OCI-LY3 (cell line): ENCODE results near the gene KCNG1.

Experiments used
- H2AFZ ChIP-seq: fragments of 200-600, 300-600 bp; shearing (Covaris generic); 2 replicates; pipeline ENCODE4 v1.6.0; 2014; ENCODE audit warnings: antibody characterized with exemption, low read depth, low read length
- H3K27ac ChIP-seq: fragments of 200-600, 300-600 bp; sonication (generic); 2 replicates; pipeline ENCODE4 v1.5.1; 2014; ENCODE audit warnings: mild to moderate bottlenecking, low read length, moderate library complexity, mixed read lengths
- H3K27me3 ChIP-seq: fragments of 200-600, 300-600 bp; sonication (generic); 2 replicates; pipeline ENCODE4 v1.6.1; 2014; ENCODE audit warnings: low read depth, low read length, mixed read lengths
- H3K36me3 ChIP-seq: fragments of 200-600, 300-600 bp; sonication (generic); replicated peaks from 2 replicates; pipeline ENCODE3; 2014; ENCODE audit warnings: low read depth, low read length, mixed read lengths
- H3K4me1 ChIP-seq: fragments of 300-600, 200-600 bp; sonication (generic); 2 replicates; pipeline ENCODE4 v1.6.1; 2014; ENCODE audit warnings: low read length, mixed read lengths
- H3K4me2 ChIP-seq: fragments of 200-600, 300-600 bp; sonication (generic); 2 replicates; pipeline ENCODE4 v1.6.1; 2014; ENCODE audit warnings: low read length, mixed read lengths
- H3K4me3 ChIP-seq: fragments of 300-600, 200-600 bp; sonication (generic); 2 replicates; pipeline ENCODE4 v1.5.1; 2014; ENCODE audit warnings: antibody characterized with exemption, mild to moderate bottlenecking, low read length, moderate library complexity
- H3K79me2 ChIP-seq: fragments of 300-600, 200-600 bp; shearing (Covaris generic); 2 replicates; pipeline ENCODE4 v1.6.1; 2014; ENCODE audit warnings: mild to moderate bottlenecking, low read length, mixed read lengths
- H3K9ac ChIP-seq: fragments of 300-600, 200-600 bp; shearing (Covaris generic); 2 replicates; pipeline ENCODE4 v1.6.0; 2014; ENCODE audit warnings: mild to moderate bottlenecking, low read length, moderate library complexity
- H3K9me3 ChIP-seq: fragments of 200-600, 300-600 bp; shearing (Covaris generic); 2 replicates; pipeline ENCODE4 v1.6.1; 2014; ENCODE audit warnings: low read length, mixed read lengths; ENCODE audit not compliant: insufficient read depth
- H4K20me1 ChIP-seq: fragments of 200-600, 300-600 bp; sonication (generic); 2 replicates; pipeline ENCODE4 v1.6.1; 2016; ENCODE audit warnings: low read length, mixed read lengths; ENCODE audit not compliant: insufficient read depth
- EZH2phosphoT487 ChIP-seq: fragments of 200-600 bp; shearing (Covaris generic); IDR thresholded peaks from 2 replicates; pipeline ENCODE4 v1.6.1; 2018; ENCODE audit warnings: antibody characterized with exemption, mixed run types, low read depth
- TF ChIP-seq, protein P1 (sequence below): fragments of 200-600, 300-600 bp; sonication (generic); IDR thresholded peaks from 2 replicates; pipeline ENCODE4 v1.5.1; 2014; ENCODE audit warnings: antibody characterized with exemption, low read length, low read depth

The KCNG1 gene

GRCh38 chr20:51064137-51064536 lies 41.2 kb upstream of the KCNG1 start:
- H3K27ac ChIP-seq = no peak overlapping the region
- no peak overlapping the region for H3K4me2 ChIP-seq
- no peaks in the 10 kb centered on the region for H3K9me3 ChIP-seq
- H4K20me1 ChIP-seq = no peaks in the 10 kb centered on the region
- no peaks in the 10 kb centered on the region for H3K36me3 ChIP-seq
- H3K9ac ChIP-seq = no peak overlapping the region
- no peak overlapping the region for H2AFZ ChIP-seq
- H3K79me2 ChIP-seq = no peaks in the 10 kb centered on the region
- TF ChIP-seq, protein P1, sequence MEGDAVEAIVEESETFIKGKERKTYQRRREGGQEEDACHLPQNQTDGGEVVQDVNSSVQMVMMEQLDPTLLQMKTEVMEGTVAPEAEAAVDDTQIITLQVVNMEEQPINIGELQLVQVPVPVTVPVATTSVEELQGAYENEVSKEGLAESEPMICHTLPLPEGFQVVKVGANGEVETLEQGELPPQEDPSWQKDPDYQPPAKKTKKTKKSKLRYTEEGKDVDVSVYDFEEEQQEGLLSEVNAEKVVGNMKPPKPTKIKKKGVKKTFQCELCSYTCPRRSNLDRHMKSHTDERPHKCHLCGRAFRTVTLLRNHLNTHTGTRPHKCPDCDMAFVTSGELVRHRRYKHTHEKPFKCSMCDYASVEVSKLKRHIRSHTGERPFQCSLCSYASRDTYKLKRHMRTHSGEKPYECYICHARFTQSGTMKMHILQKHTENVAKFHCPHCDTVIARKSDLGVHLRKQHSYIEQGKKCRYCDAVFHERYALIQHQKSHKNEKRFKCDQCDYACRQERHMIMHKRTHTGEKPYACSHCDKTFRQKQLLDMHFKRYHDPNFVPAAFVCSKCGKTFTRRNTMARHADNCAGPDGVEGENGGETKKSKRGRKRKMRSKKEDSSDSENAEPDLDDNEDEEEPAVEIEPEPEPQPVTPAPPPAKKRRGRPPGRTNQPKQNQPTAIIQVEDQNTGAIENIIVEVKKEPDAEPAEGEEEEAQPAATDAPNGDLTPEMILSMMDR = no peak
- TF ChIP-seq EZH2phosphoT487 = no peak
- peaks cover 2% of the 10 kb centered on the region; the same call in 1 of the 2 replicates for H3K4me1 ChIP-seq
- peaks cover 45% of the 10 kb centered on the region for H3K27me3 ChIP-seq
- no peak overlapping the region for H3K4me3 ChIP-seq

DNA sequence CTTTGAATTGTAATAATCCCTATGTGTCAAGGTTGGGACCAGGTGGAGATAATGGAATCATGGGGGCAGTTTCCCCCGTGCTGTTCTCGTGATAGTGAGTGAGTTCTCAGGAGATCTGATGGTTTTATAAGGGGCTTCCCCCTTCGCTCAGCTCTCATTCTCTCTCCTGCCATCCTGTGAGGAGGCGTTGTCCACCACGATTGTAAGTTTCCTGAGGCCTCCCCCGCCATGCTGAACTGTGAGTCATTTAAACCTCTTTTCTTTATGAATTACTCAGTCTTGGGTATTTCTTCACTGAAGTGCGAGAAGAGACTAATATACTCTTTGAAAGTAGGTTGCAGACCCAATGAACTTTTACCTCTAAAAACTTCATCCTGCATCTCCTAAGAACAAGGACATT lies 39.2 kb upstream of the KCNG1 start:
- no peak overlapping the region for H3K4me3 ChIP-seq
- H3K27me3 ChIP-seq = peaks cover 42% of the 10 kb centered on the region
- no peaks in the 10 kb centered on the region for H3K79me2 ChIP-seq
- no peak overlapping the region for H3K9ac ChIP-seq
- H4K20me1 ChIP-seq = no peaks in the 10 kb centered on the region
- TF ChIP-seq, protein P1 = no peak
- TF ChIP-seq EZH2phosphoT487 = no peak
- no peak overlapping the region for H2AFZ ChIP-seq
- H3K9me3 ChIP-seq = no peaks in the 10 kb centered on the region
- H3K4me1 ChIP-seq = no peaks in the 10 kb centered on the region
- H3K27ac ChIP-seq = no peak overlapping the region
- H3K4me2 ChIP-seq = no peak overlapping the region
- H3K36me3 ChIP-seq = no peaks in the 10 kb centered on the region

- no peak overlapping the region for H2AFZ ChIP-seq
- H3K9me3 ChIP-seq = no peaks in the 10 kb centered on the region
- H3K79me2 ChIP-seq = no peaks in the 10 kb centered on the region
- no peaks in the 10 kb centered on the region for H3K4me1 ChIP-seq
- no peak overlapping the region for H3K4me3 ChIP-seq
- no peak overlapping the region for H3K27ac ChIP-seq
- H3K36me3 ChIP-seq = no peaks in the 10 kb centered on the region
- no peak overlapping the region for H3K9ac ChIP-seq
- no peak overlapping the region for H3K4me2 ChIP-seq
- H4K20me1 ChIP-seq = no peaks in the 10 kb centered on the region
- no peak for TF ChIP-seq EZH2phosphoT487
- TF ChIP-seq, protein P1 = no peak
- peaks cover 37% of the 10 kb centered on the region for H3K27me3 ChIP-seq
Observed at GRCh38 chr20:51061418-51062045, 38.6 kb upstream of the KCNG1 start.

GRCh38 chr20:51060301-51060700 lies 37.4 kb upstream of the KCNG1 start:
- TF ChIP-seq, protein P1 = no peak
- no peak for TF ChIP-seq EZH2phosphoT487
- Histone ChIP-seq H3K9ac (no peak overlapping the region), H2AFZ (no peak overlapping the region), H3K9me3 (no peaks in the 10 kb centered on the region), H3K27me3 (peaks cover 33% of the 10 kb centered on the region), H3K4me3 (no peak overlapping the region), H3K4me2 (no peak overlapping the region), H3K27ac (no peak overlapping the region), H4K20me1 (no peaks in the 10 kb centered on the region), H3K36me3 (no peaks in the 10 kb centered on the region), H3K79me2 (no peaks in the 10 kb centered on the region), H3K4me1 (no peaks in the 10 kb centered on the region)
